Dendritic cell treated with granulocyte-macrophage colony-stimulating factor and Interleukin-4, amounts not matched to agents 40 ng/mL and 50 ng/mL, for 4 days (primary cell): ENCODE measurements around the gene GMDS.
A peak's percentile ranks its signal among the peaks of the same experiment; 100 is the strongest.

Experiments
- H3K27ac Mint-ChIP-seq: one replicate; pipeline ENCODE4 v1.8.0; 2022; ENCODE audit warnings: mild to moderate bottlenecking, mixed read lengths
- H3K27me3 Mint-ChIP-seq: one replicate; pipeline ENCODE4 v1.8.0; 2022; ENCODE audit warnings: mild to moderate bottlenecking, mixed read lengths
- H3K36me3 Mint-ChIP-seq: one replicate; pipeline ENCODE4 v1.8.0; 2022; ENCODE audit warnings: low read depth, mixed read lengths
- H3K4me1 Mint-ChIP-seq: one replicate; pipeline ENCODE4 v1.8.0; 2022; ENCODE audit warnings: low read depth, mixed read lengths
- H3K4me3 Mint-ChIP-seq: one replicate; pipeline ENCODE4 v1.8.0; 2022; ENCODE audit warnings: mild to moderate bottlenecking, moderate library complexity, mixed read lengths
- H3K9me3 Mint-ChIP-seq: one replicate; pipeline ENCODE4 v1.8.0; 2022; ENCODE audit warnings: mixed read lengths
- intact Hi-C: fragments of 100-400 bp; cut with micrococcal nuclease; formaldehyde crosslinking; loops from one replicate; pipeline ENCODE4 v1.15.0; 2022

Gene GMDS

GRCh38 chr6:1736346-1737105, 508.9 kb downstream of the GMDS start:
- intact Hi-C loops, result no loop called here
- H3K4me1 Mint-ChIP-seq, result no peaks in the 10 kb centered on the region
- H3K27me3 Mint-ChIP-seq, result no peaks in the 10 kb centered on the region
- H3K4me3 Mint-ChIP-seq, result no peak overlapping the region
- H3K36me3 Mint-ChIP-seq, result no peaks in the 10 kb centered on the region
- H3K27ac Mint-ChIP-seq, result no peak overlapping the region
- no peaks in the 10 kb centered on the region for H3K9me3 Mint-ChIP-seq

- Mint-ChIP-seq H3K27ac (no peak overlapping the region), H3K9me3 (peaks cover 9% of the 10 kb centered on the region), H3K4me1 (no peaks in the 10 kb centered on the region), H3K27me3 (no peaks in the 10 kb centered on the region), H3K36me3 (no peaks in the 10 kb centered on the region), H3K4me3 (no peak overlapping the region)
- intact Hi-C loops, result no loop called here
Measured at GRCh38 chr6:1735239-1735803, 510.1 kb downstream of the GMDS start.

GRCh38 chr6:1730882-1731281, 514.5 kb downstream of the GMDS start:
- H3K27me3 Mint-ChIP-seq, result no peaks in the 10 kb centered on the region
- H3K36me3 Mint-ChIP-seq, result no peaks in the 10 kb centered on the region
- no peak overlapping the region for H3K4me3 Mint-ChIP-seq
- H3K27ac Mint-ChIP-seq, result no peak overlapping the region
- no peaks in the 10 kb centered on the region for H3K4me1 Mint-ChIP-seq
- peaks cover 9% of the 10 kb centered on the region for H3K9me3 Mint-ChIP-seq
- intact Hi-C loops, result no loop called here

- Mint-ChIP-seq H3K9me3 (peaks cover 9% of the 10 kb centered on the region), H3K4me3 (no peak overlapping the region), H3K27me3 (no peaks in the 10 kb centered on the region), H3K36me3 (no peaks in the 10 kb centered on the region), H3K4me1 (peaks cover 3% of the 10 kb centered on the region), H3K27ac (no peak overlapping the region)
- intact Hi-C loops, result no loop called here
Measured at GRCh38 chr6:1729750-1730140, 515.7 kb downstream of the GMDS start.

- Mint-ChIP-seq H3K27ac (no peak overlapping the region), H3K4me3 (no peak overlapping the region), H3K9me3 (peaks cover 9% of the 10 kb centered on the region), H3K4me1 (peaks cover 8% of the 10 kb centered on the region), H3K36me3 (no peaks in the 10 kb centered on the region), H3K27me3 (no peaks in the 10 kb centered on the region)
- intact Hi-C loops, result no loop called here
Measured at GRCh38 chr6:1729133-1729749, 516.2 kb downstream of the GMDS start.

GRCh38 chr6:1726341-1726768, 519.0 kb downstream of the GMDS start:
- Mint-ChIP-seq H3K27ac (no peak overlapping the region), H3K36me3 (no peaks in the 10 kb centered on the region), H3K4me3 (no peak overlapping the region), H3K4me1 (peaks cover 14% of the 10 kb centered on the region), H3K27me3 (no peaks in the 10 kb centered on the region), H3K9me3 (peaks cover 9% of the 10 kb centered on the region)
- intact Hi-C loops, result no loop called here

- Mint-ChIP-seq H3K4me3 (peak overlapping the region; percentile 4), H3K4me1 (peaks cover 19% of the 10 kb centered on the region), H3K9me3 (no peaks in the 10 kb centered on the region), H3K27me3 (no peaks in the 10 kb centered on the region), H3K27ac (no peak overlapping the region), H3K36me3 (no peaks in the 10 kb centered on the region)
- intact Hi-C loops, result no loop called here
Measured at GRCh38 chr6:1724616-1725015, 520.8 kb downstream of the GMDS start.

- intact Hi-C loops, result no loop called here
- Mint-ChIP-seq H3K4me1 (peaks cover 19% of the 10 kb centered on the region), H3K27me3 (no peaks in the 10 kb centered on the region), H3K36me3 (no peaks in the 10 kb centered on the region), H3K9me3 (no peaks in the 10 kb centered on the region), H3K4me3 (no peak overlapping the region), H3K27ac (no peak overlapping the region)
Measured at GRCh38 chr6:1724124-1724523, 521.3 kb downstream of the GMDS start.

GRCh38 chr6:1722801-1723200, 522.6 kb downstream of the GMDS start:
- Mint-ChIP-seq H3K27ac (no peak overlapping the region), H3K27me3 (no peaks in the 10 kb centered on the region), H3K9me3 (no peaks in the 10 kb centered on the region), H3K36me3 (no peaks in the 10 kb centered on the region), H3K4me1 (peaks cover 19% of the 10 kb centered on the region), H3K4me3 (no peak overlapping the region)
- intact Hi-C loops, result no loop called here

GRCh38 chr6:1720620-1721322, 524.6 kb downstream of the GMDS start:
- peaks cover 19% of the 10 kb centered on the region for H3K4me1 Mint-ChIP-seq
- intact Hi-C loops, result no loop called here
- no peak overlapping the region for H3K4me3 Mint-ChIP-seq
- H3K36me3 Mint-ChIP-seq, result no peaks in the 10 kb centered on the region
- H3K27me3 Mint-ChIP-seq, result no peaks in the 10 kb centered on the region
- no peaks in the 10 kb centered on the region for H3K9me3 Mint-ChIP-seq
- H3K27ac Mint-ChIP-seq, result no peak overlapping the region

- Mint-ChIP-seq H3K27ac (no peak overlapping the region), H3K4me3 (no peak overlapping the region), H3K27me3 (no peaks in the 10 kb centered on the region), H3K9me3 (no peaks in the 10 kb centered on the region), H3K36me3 (no peaks in the 10 kb centered on the region), H3K4me1 (peaks cover 17% of the 10 kb centered on the region)
- intact Hi-C loops, result no loop called here
Measured at GRCh38 chr6:1719922-1720321, 525.5 kb downstream of the GMDS start.

- Mint-ChIP-seq H3K4me3 (no peak overlapping the region), H3K4me1 (peaks cover 5% of the 10 kb centered on the region), H3K27ac (no peak overlapping the region), H3K9me3 (no peaks in the 10 kb centered on the region), H3K27me3 (no peaks in the 10 kb centered on the region), H3K36me3 (no peaks in the 10 kb centered on the region)
- intact Hi-C loops, result no loop called here
Measured at GRCh38 chr6:1716868-1717267, 528.5 kb downstream of the GMDS start.

- H3K4me1 Mint-ChIP-seq, result peaks cover 5% of the 10 kb centered on the region
- no peak overlapping the region for H3K4me3 Mint-ChIP-seq
- H3K27ac Mint-ChIP-seq, result no peak overlapping the region
- no peaks in the 10 kb centered on the region for H3K9me3 Mint-ChIP-seq
- H3K36me3 Mint-ChIP-seq, result no peaks in the 10 kb centered on the region
- H3K27me3 Mint-ChIP-seq, result no peaks in the 10 kb centered on the region
- intact Hi-C loops, result no loop called here
Measured at GRCh38 chr6:1716396-1716795, 529.0 kb downstream of the GMDS start.

- no peaks in the 10 kb centered on the region for H3K27me3 Mint-ChIP-seq
- no peaks in the 10 kb centered on the region for H3K36me3 Mint-ChIP-seq
- H3K27ac Mint-ChIP-seq, result no peak overlapping the region
- H3K4me1 Mint-ChIP-seq, result peaks cover 4% of the 10 kb centered on the region
- intact Hi-C loops, result no loop called here
- H3K9me3 Mint-ChIP-seq, result no peaks in the 10 kb centered on the region
- no peak overlapping the region for H3K4me3 Mint-ChIP-seq
Measured at GRCh38 chr6:1715336-1715735, 530.1 kb downstream of the GMDS start.
